ENCODE data around the gene WSCD1. TPM values are rescaled to one million over a fixed set of nuclear protein-coding genes. Genes with fewer than 3 reads are reported as not detected.

WSCD1 gene
- polyA plus RNA-seq, 1 donor from 2014 or later, result 9.5 TPM

DNA sequence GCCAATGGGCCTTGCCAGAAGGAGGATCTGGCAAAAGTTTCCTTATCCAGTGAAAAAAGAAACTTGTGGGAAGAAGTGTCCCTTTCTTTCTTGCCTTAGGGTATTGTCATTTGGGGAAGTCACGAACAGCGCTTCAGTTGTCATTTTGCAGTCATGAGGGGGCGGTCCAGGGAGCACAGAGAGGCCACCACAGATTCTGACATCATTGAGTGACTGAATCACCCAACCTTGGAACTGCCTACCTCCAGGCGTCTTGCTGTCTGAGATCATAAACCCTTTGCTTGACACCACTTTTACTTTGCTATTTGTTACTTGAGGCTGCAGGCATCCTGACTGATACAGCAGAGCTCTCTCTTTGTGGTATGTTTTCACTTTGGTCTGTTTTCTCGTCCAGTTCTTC, 3.1 kb upstream of the WSCD1 start:
- H3K36me3 ChIP-seq (ENCODE audit: insufficient read depth, low read length), result no peaks in the 10 kb centered on the region
- no peak for TF ChIP-seq SMC3 (conservative IDR thresholded peaks at IDR 0.05; ENCODE audit: poor library complexity)
- TF ChIP-seq CTCF (IDR thresholded peaks at IDR 0.05; ENCODE audit: poor library complexity, severe bottlenecking), result no peak
- no peak for TF ChIP-seq EZH2 (IDR thresholded peaks at IDR 0.05; ENCODE audit: borderline replicate concordance, insufficient read depth, low read length, poor library complexity, severe bottlenecking)
- no peak for TF ChIP-seq REST (IDR thresholded peaks at IDR 0.05; ENCODE audit: borderline replicate concordance)
- no peak for TF ChIP-seq EP300 (conservative IDR thresholded peaks at IDR 0.05; ENCODE audit: poor library complexity, severe bottlenecking)
- no peak for TF ChIP-seq POLR2AphosphoS5 (IDR thresholded peaks at IDR 0.05)
- TF ChIP-seq RAD21 (conservative IDR thresholded peaks at IDR 0.05), result no peak
- TF ChIP-seq TAF1 (IDR thresholded peaks at IDR 0.05; ENCODE audit: low read depth), result no peak
- no peak for TF ChIP-seq MXI1 (conservative IDR thresholded peaks at IDR 0.05; ENCODE audit: poor library complexity, severe bottlenecking)
- no peaks in the 10 kb centered on the region for H3K9me3 ChIP-seq (ENCODE audit: low read length)
- H2AFZ ChIP-seq (ENCODE audit: low read depth, low read length), result no peak overlapping the region
- no peaks in the 10 kb centered on the region for H3K27me3 ChIP-seq (ENCODE audit: insufficient read depth, low read depth, low read length)
- H3F3A ChIP-seq (ENCODE audit: insufficient read depth, low read length, poor library complexity, severe bottlenecking), result no peaks in the 10 kb centered on the region
- H3K79me2 ChIP-seq (replicated peaks; ENCODE audit: insufficient read depth, low read length), result peaks cover 9% of the 10 kb centered on the region
- no peak overlapping the region for H3K27ac ChIP-seq (ENCODE audit: low read length)
- H3K9me2 ChIP-seq (ENCODE audit: insufficient read depth, low read length), result no peaks in the 10 kb centered on the region
- no peak overlapping the region for H3K9ac ChIP-seq (ENCODE audit: low read length)
- H3K4me3 ChIP-seq (ENCODE audit: low read length), result no peak overlapping the region
- no peaks in the 10 kb centered on the region for H4K20me1 ChIP-seq (ENCODE audit: insufficient read depth)
- H3K4me2 ChIP-seq (ENCODE audit: low read length), result no peak overlapping the region

DNA sequence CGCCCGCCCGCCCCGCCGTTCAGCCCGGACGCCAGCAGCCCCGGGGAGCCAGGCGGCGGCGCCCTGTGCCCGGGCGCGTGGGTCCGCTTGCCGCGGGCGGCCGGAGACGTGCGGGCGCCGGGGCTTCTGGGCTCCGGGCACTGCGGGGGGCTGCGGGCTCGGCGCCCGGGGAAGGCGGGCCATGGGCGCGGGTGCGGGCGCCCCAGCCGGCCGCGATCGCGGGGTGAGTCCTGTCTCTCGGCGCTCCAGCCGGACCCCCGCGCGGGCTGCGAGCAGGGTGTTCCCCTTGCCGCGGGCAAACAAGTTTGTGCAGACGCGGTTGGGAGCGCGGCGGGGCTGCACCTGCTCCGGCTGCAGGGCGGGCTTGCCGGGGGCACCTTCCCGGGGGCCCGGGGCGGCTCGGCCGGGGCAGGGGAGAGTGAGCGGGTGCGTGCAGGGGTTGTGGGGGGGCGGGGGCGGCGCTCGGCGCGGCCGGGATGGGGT, 292 bp downstream of the WSCD1 start:
- H3F3A ChIP-seq (ENCODE audit: insufficient read depth, low read length, poor library complexity, severe bottlenecking), result no peaks in the 10 kb centered on the region
- no peaks in the 10 kb centered on the region for H3K27me3 ChIP-seq (ENCODE audit: insufficient read depth, low read depth, low read length)
- peak overlapping the region; percentile 56 for H3K9ac ChIP-seq (ENCODE audit: low read length)
- H2AFZ ChIP-seq (ENCODE audit: low read depth, low read length), result no peak overlapping the region
- H3K4me2 ChIP-seq (ENCODE audit: low read length), result no peak overlapping the region
- no peaks in the 10 kb centered on the region for H4K20me1 ChIP-seq (ENCODE audit: insufficient read depth)
- H3K9me3 ChIP-seq (ENCODE audit: low read length), result no peaks in the 10 kb centered on the region
- peak overlapping the region; percentile 79 for H3K4me3 ChIP-seq (ENCODE audit: low read length)
- no peaks in the 10 kb centered on the region for H3K9me2 ChIP-seq (ENCODE audit: insufficient read depth, low read length)
- no peak overlapping the region for H3K27ac ChIP-seq (ENCODE audit: low read length)
- TF ChIP-seq POLR2AphosphoS5 (IDR thresholded peaks at IDR 0.05) (no peak), RAD21 (conservative IDR thresholded peaks at IDR 0.05) (no peak), EZH2 (IDR thresholded peaks at IDR 0.05; ENCODE audit: borderline replicate concordance, insufficient read depth, low read length, poor library complexity, severe bottlenecking) (no peak), CTCF (IDR thresholded peaks at IDR 0.05; ENCODE audit: poor library complexity, severe bottlenecking) (no peak), REST (IDR thresholded peaks at IDR 0.05; ENCODE audit: borderline replicate concordance) (no peak), TAF1 (IDR thresholded peaks at IDR 0.05; ENCODE audit: low read depth) (no peak), SMC3 (conservative IDR thresholded peaks at IDR 0.05; ENCODE audit: poor library complexity) (no peak)
- no peaks in the 10 kb centered on the region for H3K36me3 ChIP-seq (ENCODE audit: insufficient read depth, low read length)
- peaks cover 11% of the 10 kb centered on the region for H3K79me2 ChIP-seq (replicated peaks; ENCODE audit: insufficient read depth, low read length)

Measured in neural cell (in vitro differentiated cells).